Natural killer cell (primary cell): ENCODE results near the gene ZNF839. TPM values are rescaled to one million over a fixed set of nuclear protein-coding genes. Genes with fewer than 3 reads are reported as not detected.

ENCODE experiments used
- ATAC-seq, 3 donors: fragments of 150-1000 bp in 2 of 3; fragments of 200-7000 bp in 1 of 3; cut with Tn5 transposase; 1 replicate in 1 of 3; 2 replicates in 2 of 3; pipeline ENCODE4 v1.10.0; 2021; ENCODE audit warnings: mild to moderate bottlenecking in 2 of 3, moderate library complexity in 2 of 3
- DNase-seq, 2 donors: peaks; one replicate each; pipeline versions ENCODE4 v3.0.0 to v3.0.0-alpha.2; 2013 to 2021; ENCODE audit warnings: mixed read lengths in 1 of 2
- H3K27ac ChIP-seq: one replicate; pipeline ENCODE4 v1.5.1; 2013; ENCODE audit warnings: mild to moderate bottlenecking, low read length
- H3K27me3 ChIP-seq: one replicate; pipeline ENCODE4 v1.6.1; 2013; ENCODE audit warnings: low read length; ENCODE audit not compliant: control insufficient read depth, insufficient read depth
- H3K36me3 ChIP-seq: one replicate; pipeline ENCODE4 v1.6.1; 2013; ENCODE audit warnings: low read length; ENCODE audit not compliant: control insufficient read depth, insufficient read depth
- H3K4me1 ChIP-seq: one replicate; pipeline ENCODE4 v1.6.1; 2013; ENCODE audit warnings: low read length; ENCODE audit not compliant: control insufficient read depth, insufficient read depth
- H3K4me3 ChIP-seq: one replicate; pipeline ENCODE4 v1.5.1; 2013; ENCODE audit warnings: low read length
- H3K9me3 ChIP-seq: one replicate; pipeline ENCODE4 v1.6.1; 2013; ENCODE audit warnings: low read length; ENCODE audit not compliant: control insufficient read depth, insufficient read depth
- H3K27ac Mint-ChIP-seq, 2 donors: one replicate each; pipeline ENCODE4 v1.8.0; 2022; ENCODE audit warnings: mild to moderate bottlenecking in 2 of 2, mixed read lengths in 2 of 2, moderate library complexity in 1 of 2
- H3K27me3 Mint-ChIP-seq, 2 donors: one replicate each; pipeline ENCODE4 v1.8.0; 2022; ENCODE audit warnings: low read depth in 2 of 2, mixed read lengths in 2 of 2
- H3K36me3 Mint-ChIP-seq: one replicate; pipeline ENCODE4 v1.8.0; 2022; ENCODE audit warnings: mixed read lengths
- H3K4me1 Mint-ChIP-seq, 2 donors: one replicate each; pipeline ENCODE4 v1.8.0; 2022; ENCODE audit warnings: mixed read lengths in 2 of 2
- H3K4me3 Mint-ChIP-seq: one replicate; pipeline ENCODE4 v1.8.0; 2022; ENCODE audit warnings: mild to moderate bottlenecking, moderate library complexity, mixed read lengths
- H3K9me3 Mint-ChIP-seq, 2 donors: one replicate each; pipeline ENCODE4 v1.8.0; 2022; ENCODE audit warnings: mixed read lengths in 2 of 2
- WGBS: methylation state at CpG from one replicate; pipeline ENCODE4 v1.1.7; 2013; ENCODE audit warnings: missing lambda C conversion rate; ENCODE audit not compliant: insufficient coverage; 5-methylcytosine and 5-hydroxymethylcytosine counted together
- intact Hi-C: fragments of 100-400 bp; cut with micrococcal nuclease; formaldehyde crosslinking; loops from one replicate; pipeline ENCODE4 v1.14.2; 2022
- total RNA-seq, 4 donors: library from RNA; stranded (reverse); fragments of 120-200 nt in 1 of 4; gene quantifications; one replicate each; pipeline versions ENCODE4 v1.2.3 to v1.2.4, GENCODE V29; 2013 to 2022
- TF ChIP-seq, protein P1 (sequence below): fragments of 200-600 bp; IDR thresholded peaks from one replicate; pipeline ENCODE4 v1.8.0; 2022; ENCODE audit warnings: antibody characterized with exemption

The ZNF839 gene
- 10 to 100 TPM; 13.3 to 20.4 (median 18.1) TPM for total RNA-seq
- total RNA-seq (2013) = 14.4 TPM

DNA sequence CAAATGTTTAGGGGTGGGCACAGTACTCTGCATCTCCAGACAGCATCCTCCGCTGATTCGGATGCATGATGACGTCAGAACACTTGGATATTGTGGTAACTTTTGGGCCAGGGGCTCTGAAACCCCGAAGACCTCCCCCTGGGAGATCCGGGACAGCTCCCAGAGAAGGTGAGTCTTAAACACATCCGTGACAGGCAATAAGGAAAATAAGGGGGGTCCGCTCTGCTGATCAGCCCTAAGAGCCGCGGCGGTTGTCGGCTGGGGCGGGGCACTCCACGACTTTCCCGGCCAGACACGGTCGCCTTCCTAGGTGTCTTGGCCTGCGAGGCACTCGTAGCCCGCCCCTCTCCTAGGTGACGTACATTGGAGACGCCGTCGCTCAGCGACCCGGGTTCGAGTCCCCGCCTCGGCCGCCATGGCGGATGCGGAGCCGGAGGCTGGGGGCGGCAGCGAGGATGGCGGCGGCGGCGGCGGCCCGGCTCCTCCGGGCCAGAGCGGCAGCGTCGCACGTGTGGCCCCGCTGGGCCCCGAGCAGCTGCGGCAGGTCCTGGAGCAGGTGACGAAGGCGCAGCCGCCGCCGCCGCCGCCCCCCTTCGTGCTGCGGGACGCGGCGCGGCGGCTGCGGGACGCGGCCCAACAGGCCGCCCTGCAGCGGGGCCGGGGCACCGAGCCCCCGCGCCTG lies at the start of gene ZNF839:
TSS of gene ZNF839 (plus strand) at position 396 of the 682 bp plus-strand sequence. CDS start at position 416, 20 bp downstream.
- H3K27ac ChIP-seq = peak within 1 kb of the TSS; percentile 99
- peaks cover 44% of the 10 kb centered on the region for H3K4me1 ChIP-seq
- ATAC-seq = peak; percentile 68 to 82 (median 75)
- H3K4me3 ChIP-seq = peak within 1 kb of the TSS; percentile 92
- Mint-ChIP-seq H3K36me3 (no peaks in the 10 kb centered on the region), H3K9me3 (no peaks in the 10 kb centered on the region), H3K4me1 (peaks cover 47 to 54% of the 10 kb centered on the region in 2 donors), H3K27me3 (no peaks in the 10 kb centered on the region), H3K27ac (peak within 1 kb of the TSS; percentile 98 to 99), H3K4me3 (peak within 1 kb of the TSS; percentile 97)
- under 1% methylated on average over 71 of the region's 71 CpGs for WGBS
- H3K27me3 ChIP-seq = no peaks in the 10 kb centered on the region
- TF ChIP-seq, protein P1, sequence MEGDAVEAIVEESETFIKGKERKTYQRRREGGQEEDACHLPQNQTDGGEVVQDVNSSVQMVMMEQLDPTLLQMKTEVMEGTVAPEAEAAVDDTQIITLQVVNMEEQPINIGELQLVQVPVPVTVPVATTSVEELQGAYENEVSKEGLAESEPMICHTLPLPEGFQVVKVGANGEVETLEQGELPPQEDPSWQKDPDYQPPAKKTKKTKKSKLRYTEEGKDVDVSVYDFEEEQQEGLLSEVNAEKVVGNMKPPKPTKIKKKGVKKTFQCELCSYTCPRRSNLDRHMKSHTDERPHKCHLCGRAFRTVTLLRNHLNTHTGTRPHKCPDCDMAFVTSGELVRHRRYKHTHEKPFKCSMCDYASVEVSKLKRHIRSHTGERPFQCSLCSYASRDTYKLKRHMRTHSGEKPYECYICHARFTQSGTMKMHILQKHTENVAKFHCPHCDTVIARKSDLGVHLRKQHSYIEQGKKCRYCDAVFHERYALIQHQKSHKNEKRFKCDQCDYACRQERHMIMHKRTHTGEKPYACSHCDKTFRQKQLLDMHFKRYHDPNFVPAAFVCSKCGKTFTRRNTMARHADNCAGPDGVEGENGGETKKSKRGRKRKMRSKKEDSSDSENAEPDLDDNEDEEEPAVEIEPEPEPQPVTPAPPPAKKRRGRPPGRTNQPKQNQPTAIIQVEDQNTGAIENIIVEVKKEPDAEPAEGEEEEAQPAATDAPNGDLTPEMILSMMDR = no peak
- peak; percentile 89 to 95 for DNase-seq
- no peaks in the 10 kb centered on the region for H3K36me3 ChIP-seq
- intact Hi-C loops = loop anchor here (1.0 to 5.0 kb wide), 4 partner anchors 43 to 372 kb away; partner anchors contain the start of genes CINP, DYNC1H1 and TECPR2
- no peaks in the 10 kb centered on the region for H3K9me3 ChIP-seq

DNA sequence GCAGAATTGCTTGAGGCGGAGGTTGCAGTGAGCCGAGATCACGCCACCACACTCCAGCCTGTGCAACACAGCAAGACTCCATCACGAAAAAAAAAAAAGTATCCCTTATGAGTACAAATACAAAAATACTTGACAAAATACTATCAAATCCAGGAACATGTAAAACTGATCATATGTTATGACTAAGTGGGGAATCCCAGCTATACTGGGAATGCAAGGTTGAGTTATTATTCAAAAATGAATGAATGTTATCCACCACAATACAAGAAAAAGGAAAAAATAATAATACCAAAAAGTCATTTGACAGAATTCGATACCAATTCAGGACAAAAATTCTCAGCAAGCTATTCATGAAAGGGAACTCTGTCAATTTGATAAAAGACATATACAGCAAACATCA lies 47.2 kb upstream of the ZNF839 start:
- H3K27me3 Mint-ChIP-seq = no peaks in the 10 kb centered on the region
- no peaks in the 10 kb centered on the region for H3K4me1 Mint-ChIP-seq
- WGBS = 80% methylated on average over 5 of the region's 5 CpGs
- DNase-seq = no peak
- no peaks in the 10 kb centered on the region for H3K9me3 Mint-ChIP-seq
- Histone ChIP-seq H3K9me3 (no peaks in the 10 kb centered on the region), H3K36me3 (no peaks in the 10 kb centered on the region), H3K27ac (no peak overlapping the region), H3K4me1 (no peaks in the 10 kb centered on the region), H3K27me3 (no peaks in the 10 kb centered on the region), H3K4me3 (no peak overlapping the region)
- H3K4me3 Mint-ChIP-seq = no peak overlapping the region
- intact Hi-C loops = no loop called here
- TF ChIP-seq, protein P1 = no peak
- H3K27ac Mint-ChIP-seq = no peak overlapping the region
- H3K36me3 Mint-ChIP-seq = no peaks in the 10 kb centered on the region
- no peak for ATAC-seq

DNA sequence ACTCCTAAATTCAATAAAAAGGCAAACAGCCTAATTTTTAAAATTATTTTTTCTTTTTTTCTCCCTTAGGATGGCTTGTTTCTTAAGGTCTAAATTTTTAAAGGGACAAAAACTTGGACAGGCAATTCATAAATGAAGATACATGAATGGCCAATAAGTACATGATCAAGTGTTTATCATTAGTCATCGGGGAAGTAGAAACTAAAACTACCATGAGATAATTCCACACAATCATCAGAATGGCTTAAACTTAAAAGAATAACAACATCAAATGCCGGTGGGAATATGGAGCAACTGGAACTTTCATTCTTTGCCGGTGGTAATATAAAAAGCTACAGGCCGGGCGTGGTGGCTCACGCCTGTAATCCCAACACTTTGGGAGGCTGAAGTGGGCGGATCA lies 43.7 kb upstream of the ZNF839 start:
- H3K27ac Mint-ChIP-seq = no peak overlapping the region
- WGBS = 94% methylated on average over 7 of the region's 7 CpGs
- H3K27me3 ChIP-seq = no peaks in the 10 kb centered on the region
- H3K4me3 ChIP-seq = no peak overlapping the region
- DNase-seq (no peak), ATAC-seq (no peak)
- no peaks in the 10 kb centered on the region for H3K9me3 Mint-ChIP-seq
- H3K9me3 ChIP-seq = no peaks in the 10 kb centered on the region
- H3K36me3 ChIP-seq = no peaks in the 10 kb centered on the region
- intact Hi-C loops = no loop called here
- H3K27me3 Mint-ChIP-seq = no peaks in the 10 kb centered on the region
- TF ChIP-seq, protein P1 = no peak
- H3K27ac ChIP-seq = no peak overlapping the region
- no peaks in the 10 kb centered on the region for H3K4me1 Mint-ChIP-seq
- no peaks in the 10 kb centered on the region for H3K4me1 ChIP-seq
- no peak overlapping the region for H3K4me3 Mint-ChIP-seq
- no peaks in the 10 kb centered on the region for H3K36me3 Mint-ChIP-seq
